ENCODE measurements around the gene PRKACA.
"Not testable (repeated sequence)": the region's sequence is repeated elsewhere in the genome, so short reads cannot be mapped to it uniquely, and the experiment has no call there.

The PRKACA gene

DNA sequence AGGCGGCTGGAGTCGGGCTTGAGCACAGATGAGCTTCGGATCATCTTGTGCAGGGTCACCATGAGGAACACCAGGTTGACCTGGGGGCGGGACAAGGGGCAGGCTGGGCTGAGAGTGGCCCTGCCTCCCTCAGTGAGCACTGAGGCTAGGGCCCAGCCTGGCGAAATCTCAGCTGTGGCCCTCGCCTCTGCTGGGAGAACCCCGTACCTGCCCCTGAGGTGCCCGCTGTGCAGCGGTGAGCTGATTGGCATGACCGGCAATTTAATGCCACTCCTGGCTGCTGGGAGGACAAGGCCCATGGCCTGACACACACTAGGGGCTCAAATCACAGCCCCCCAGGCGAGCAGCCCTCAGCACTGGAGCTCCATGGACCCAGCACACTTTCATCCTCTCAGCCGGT lies 38.6 kb upstream of the PRKACA start:
- H3K36me3 ChIP-seq (ENCODE audit: control insufficient read depth, insufficient read depth, low read length): peaks cover 26% of the 10 kb centered on the region
- H3K4me3 ChIP-seq (ENCODE audit: low read length): no peak overlapping the region
- H3K9ac ChIP-seq (ENCODE audit: low read length): no peak overlapping the region
- H3K27me3 ChIP-seq (ENCODE audit: control insufficient read depth, insufficient read depth, low read length): no peaks in the 10 kb centered on the region
- no peaks in the 10 kb centered on the region for H3K4me1 ChIP-seq (ENCODE audit: control insufficient read depth, insufficient read depth, low read length)
- no peak overlapping the region for H3K27ac ChIP-seq (ENCODE audit: low read depth, low read length)

DNA sequence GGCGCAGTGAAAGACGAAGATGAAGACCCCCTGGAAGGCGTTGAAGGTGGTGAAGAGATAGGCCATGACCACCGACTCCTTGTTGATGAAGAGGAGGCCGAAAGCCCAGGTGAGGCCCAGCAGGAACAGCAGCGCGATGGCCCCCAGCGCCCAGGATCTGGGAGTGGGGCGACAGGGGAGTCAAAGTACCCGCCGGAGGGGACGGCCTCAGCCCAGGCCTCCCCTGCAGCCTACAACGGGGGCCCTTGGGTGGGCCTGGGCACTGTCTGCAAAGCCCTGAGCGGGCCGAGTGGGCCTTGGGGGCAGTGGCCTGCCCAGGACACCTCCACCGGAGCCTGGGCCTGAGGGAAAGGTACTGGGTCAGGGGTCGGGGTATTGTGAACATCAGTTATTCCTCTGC lies 37.8 kb upstream of the PRKACA start:
- Histone ChIP-seq H3K9ac (ENCODE audit: low read length) (no peak overlapping the region), H3K4me1 (ENCODE audit: control insufficient read depth, insufficient read depth, low read length) (peaks cover 4% of the 10 kb centered on the region), H3K27me3 (ENCODE audit: control insufficient read depth, insufficient read depth, low read length) (no peaks in the 10 kb centered on the region), H3K36me3 (ENCODE audit: control insufficient read depth, insufficient read depth, low read length) (peaks cover 26% of the 10 kb centered on the region), H3K27ac (ENCODE audit: low read depth, low read length) (no peak overlapping the region), H3K4me3 (ENCODE audit: low read length) (no peak overlapping the region)

DNA sequence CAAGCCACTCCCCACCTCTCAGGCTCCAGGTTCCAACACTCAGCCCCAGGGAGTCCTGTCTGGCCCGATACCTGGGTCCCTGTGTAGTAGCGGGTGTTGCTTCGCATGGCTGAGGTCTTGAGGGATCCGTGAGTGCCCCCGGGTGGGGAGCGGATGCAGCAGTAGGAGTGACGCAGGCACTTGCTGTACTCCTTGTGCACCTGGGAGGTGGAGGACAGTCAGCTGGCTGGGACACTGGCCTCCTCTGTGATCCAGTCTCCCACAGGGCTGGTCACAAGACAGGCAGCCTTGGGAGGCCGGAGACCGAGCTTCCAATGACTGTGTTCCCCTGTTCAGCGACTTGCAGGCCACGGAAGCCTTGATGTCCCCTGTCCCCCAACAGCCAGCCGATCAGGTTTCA lies 35.2 kb upstream of the PRKACA start:
- Histone ChIP-seq H3K4me1 (ENCODE audit: control insufficient read depth, insufficient read depth, low read length) (peaks cover 20% of the 10 kb centered on the region), H3K27ac (ENCODE audit: low read depth, low read length) (no peak overlapping the region), H3K4me3 (ENCODE audit: low read length) (no peak overlapping the region), H3K9ac (ENCODE audit: low read length) (no peak overlapping the region), H3K27me3 (ENCODE audit: control insufficient read depth, insufficient read depth, low read length) (no peaks in the 10 kb centered on the region), H3K36me3 (ENCODE audit: control insufficient read depth, insufficient read depth, low read length) (peaks cover 21% of the 10 kb centered on the region)

DNA sequence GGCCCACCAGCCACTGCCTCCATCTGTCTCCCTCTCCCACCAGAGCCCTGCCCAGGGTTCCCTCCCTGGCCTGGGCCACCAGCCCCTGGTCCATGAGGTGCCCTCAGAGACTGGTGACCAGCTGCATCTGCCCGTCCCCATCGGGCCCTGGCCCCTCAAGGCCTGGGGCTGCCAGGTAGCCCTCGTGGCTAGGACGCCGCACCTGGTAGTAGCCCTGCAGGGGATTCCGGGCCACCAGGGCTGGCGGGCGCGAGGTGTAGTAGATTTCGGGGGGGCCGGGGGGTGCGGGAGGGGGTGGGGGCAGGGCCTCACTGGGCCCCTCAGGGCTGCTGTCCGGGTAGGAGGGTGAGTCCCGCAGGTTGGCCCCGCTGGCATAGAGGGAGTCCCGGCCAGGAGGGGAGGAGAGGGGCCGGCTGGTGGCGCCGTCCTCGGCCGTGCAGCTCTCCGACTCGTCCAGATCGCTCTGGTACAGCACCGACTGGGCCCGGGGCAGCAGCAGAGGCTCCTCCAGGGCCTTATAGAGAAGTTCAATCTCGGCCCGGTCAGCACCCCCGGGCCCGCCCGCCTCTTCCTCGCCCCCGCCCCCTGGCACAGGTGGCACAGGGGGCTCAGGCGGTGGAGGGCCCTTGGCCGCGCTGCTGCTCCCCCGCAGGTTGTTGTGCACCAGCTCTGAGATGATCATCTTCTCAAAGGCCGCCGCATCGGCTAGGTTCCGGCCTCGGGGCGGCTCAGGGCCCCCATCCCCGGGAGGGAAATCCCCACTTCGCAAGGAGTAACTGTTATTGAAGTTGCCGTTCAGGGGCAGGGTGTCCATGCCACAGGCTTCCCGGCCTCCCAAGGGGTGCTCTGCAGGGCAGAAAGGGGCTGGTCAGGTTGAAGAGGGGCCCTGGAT lies 33.5 kb upstream of the PRKACA start:
- no peak overlapping the region for H3K4me3 ChIP-seq (ENCODE audit: low read length)
- no peaks in the 10 kb centered on the region for H3K27me3 ChIP-seq (ENCODE audit: control insufficient read depth, insufficient read depth, low read length)
- peaks cover 20% of the 10 kb centered on the region for H3K4me1 ChIP-seq (ENCODE audit: control insufficient read depth, insufficient read depth, low read length)
- peaks cover 13% of the 10 kb centered on the region for H3K36me3 ChIP-seq (ENCODE audit: control insufficient read depth, insufficient read depth, low read length)
- H3K9ac ChIP-seq (ENCODE audit: low read length): no peak overlapping the region
- H3K27ac ChIP-seq (ENCODE audit: low read depth, low read length): peak overlapping the region; percentile 69

DNA sequence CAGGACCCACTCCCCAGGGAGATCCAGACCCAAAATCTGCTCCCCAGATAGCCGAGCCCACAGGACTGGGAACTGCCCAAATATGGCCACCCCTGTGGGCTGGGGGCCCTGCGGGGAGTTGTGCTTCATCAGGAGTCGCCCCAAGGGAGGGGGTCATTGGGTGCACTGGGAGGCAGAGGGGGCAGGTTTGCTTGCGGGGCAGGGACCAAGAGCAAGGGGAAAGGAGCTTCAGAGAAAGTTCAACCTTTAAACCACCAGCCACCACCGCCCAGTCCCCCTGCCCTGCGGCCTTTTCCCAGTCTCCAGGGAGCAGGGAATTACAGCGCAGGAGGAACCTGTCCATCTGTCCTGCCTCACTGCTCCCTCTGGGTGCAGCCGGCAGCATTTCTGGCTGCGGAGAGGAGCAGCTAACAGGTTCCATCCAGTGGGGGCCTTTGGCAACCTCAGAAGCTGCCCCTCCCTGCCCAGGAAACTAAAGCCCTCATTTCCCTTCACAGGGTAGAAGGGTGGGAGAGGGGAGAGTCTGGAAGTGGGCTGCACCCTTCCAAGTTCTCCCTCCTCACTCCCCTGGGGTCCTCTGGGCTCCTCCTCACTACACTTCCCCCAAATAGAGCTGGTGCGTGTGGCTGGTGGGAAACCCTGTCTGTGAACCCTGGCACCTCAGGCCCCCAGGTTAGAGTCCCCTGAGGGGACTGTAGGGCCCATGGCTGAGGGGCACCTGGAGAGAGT lies 32.6 kb upstream of the PRKACA start:
- no peaks in the 10 kb centered on the region for H3K27me3 ChIP-seq (ENCODE audit: control insufficient read depth, insufficient read depth, low read length)
- H3K4me1 ChIP-seq (ENCODE audit: control insufficient read depth, insufficient read depth, low read length): peaks cover 20% of the 10 kb centered on the region
- peak overlapping the region; percentile 45 for H3K4me3 ChIP-seq (ENCODE audit: low read length)
- H3K9ac ChIP-seq (ENCODE audit: low read length): no peak overlapping the region
- peaks cover 8% of the 10 kb centered on the region for H3K36me3 ChIP-seq (ENCODE audit: control insufficient read depth, insufficient read depth, low read length)
- H3K27ac ChIP-seq (ENCODE audit: low read depth, low read length): peak overlapping the region; percentile 69

DNA sequence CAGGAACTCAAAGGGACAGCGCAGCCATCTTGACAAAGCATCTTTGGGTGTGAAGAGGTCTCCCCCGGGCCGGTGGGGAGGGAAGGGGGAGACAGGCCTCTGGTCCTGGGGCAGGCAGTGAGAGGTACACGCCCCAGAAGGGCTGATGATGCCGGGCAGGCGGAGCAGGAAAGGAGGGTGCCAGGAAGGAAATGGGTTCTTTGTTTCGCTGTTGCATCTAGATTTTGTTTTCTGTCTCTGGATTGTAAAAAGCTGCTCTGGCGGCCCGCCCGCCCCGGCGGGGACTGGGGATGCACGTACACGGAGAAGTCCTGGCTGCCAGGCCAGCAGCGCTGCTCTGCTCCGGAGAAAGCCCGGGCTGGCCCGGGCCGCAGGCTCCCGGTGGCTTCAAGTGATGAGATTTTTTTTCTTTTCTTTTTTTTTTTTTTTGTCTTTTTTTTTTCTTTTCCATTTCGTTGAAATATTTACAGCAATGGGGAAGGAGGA lies 32.0 kb upstream of the PRKACA start:
- Histone ChIP-seq H3K27me3 (ENCODE audit: control insufficient read depth, insufficient read depth, low read length) (no peaks in the 10 kb centered on the region), H3K9ac (ENCODE audit: low read length) (no peak overlapping the region), H3K36me3 (ENCODE audit: control insufficient read depth, insufficient read depth, low read length) (peaks cover 8% of the 10 kb centered on the region), H3K4me3 (ENCODE audit: low read length) (peak overlapping the region; percentile 45), H3K27ac (ENCODE audit: low read depth, low read length) (peak overlapping the region; percentile 69), H3K4me1 (ENCODE audit: control insufficient read depth, insufficient read depth, low read length) (peaks cover 20% of the 10 kb centered on the region)

DNA sequence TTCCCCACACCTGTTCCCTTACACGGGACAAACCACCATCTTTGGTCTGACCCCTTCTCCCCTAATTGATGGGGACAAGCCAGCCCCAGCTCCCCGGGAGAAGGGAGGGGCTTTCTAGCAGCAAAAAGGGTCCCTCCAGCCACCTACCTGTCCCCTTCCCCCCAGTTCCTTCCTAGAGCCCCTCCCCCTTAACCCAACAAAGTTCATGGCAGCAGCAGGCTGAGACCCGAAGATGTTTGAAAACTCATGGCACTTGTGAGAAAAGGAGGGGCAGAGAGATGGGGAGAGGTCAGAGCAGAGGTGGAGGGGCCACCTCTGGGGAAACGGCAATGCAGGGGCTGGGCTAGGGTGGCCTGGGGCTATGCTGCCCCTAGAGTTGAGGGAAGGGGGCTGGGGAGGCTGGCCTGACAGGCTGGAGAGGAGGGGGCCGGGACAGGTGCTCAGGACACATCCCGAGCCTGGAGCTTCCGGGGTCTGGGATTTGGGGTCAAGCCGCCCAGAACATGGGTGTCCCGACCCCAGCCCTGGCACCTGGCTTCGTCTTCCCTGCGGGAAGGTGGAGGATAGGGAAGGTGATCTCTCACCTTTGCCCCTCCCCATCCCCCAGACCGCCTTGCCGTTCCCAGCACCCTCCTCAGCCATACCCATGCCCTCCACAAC lies 31.3 kb upstream of the PRKACA start:
- Histone ChIP-seq H3K4me3 (ENCODE audit: low read length) (peak overlapping the region; percentile 45), H3K36me3 (ENCODE audit: control insufficient read depth, insufficient read depth, low read length) (peaks cover 8% of the 10 kb centered on the region), H3K27ac (ENCODE audit: low read depth, low read length) (peak overlapping the region; percentile 69), H3K9ac (ENCODE audit: low read length) (no peak overlapping the region), H3K27me3 (ENCODE audit: control insufficient read depth, insufficient read depth, low read length) (no peaks in the 10 kb centered on the region), H3K4me1 (ENCODE audit: control insufficient read depth, insufficient read depth, low read length) (peaks cover 20% of the 10 kb centered on the region)

DNA sequence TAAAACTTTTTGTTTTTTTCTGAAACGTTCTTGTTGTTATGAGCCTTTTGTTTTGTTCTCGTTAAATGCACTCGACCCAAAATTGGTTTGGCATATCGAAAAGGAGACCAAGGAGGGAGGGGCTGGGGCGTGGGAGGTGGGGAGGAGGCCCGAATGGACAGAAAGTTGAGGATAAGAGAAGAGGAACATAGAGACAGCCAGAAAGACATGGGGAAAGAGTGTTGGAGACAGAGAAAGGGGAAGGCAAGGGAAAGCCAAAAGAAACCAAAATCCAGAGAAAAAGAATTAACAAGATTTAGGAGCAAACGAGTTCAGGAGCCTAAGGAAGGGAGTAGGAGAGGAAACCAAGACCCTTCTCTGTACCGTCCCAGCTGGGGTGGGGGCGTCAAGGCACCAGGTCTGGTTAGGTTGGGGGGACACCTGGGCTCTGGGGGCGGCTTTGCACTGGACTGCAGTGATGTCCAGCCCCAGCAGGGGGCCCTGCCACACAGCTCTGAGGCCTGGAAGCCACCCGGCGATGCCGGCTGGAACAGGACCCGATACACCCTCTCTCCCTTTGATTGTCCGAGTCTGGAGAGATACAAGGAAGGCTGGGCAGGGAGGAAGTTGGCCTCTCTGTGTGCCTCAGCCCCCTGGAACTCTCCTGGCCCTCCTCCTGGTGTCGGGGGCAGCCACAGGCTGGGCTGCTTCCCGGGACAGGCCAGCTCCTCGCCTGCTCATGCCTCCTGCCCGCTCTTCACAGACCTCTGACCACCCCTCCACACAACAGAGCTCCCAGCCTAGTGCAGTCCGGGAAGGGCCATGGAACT lies 30.4 kb upstream of the PRKACA start:
- Histone ChIP-seq H3K27ac (ENCODE audit: low read depth, low read length) (peak overlapping the region; percentile 29), H3K4me3 (ENCODE audit: low read length) (peak overlapping the region; percentile 32), H3K27me3 (ENCODE audit: control insufficient read depth, insufficient read depth, low read length) (no peaks in the 10 kb centered on the region), H3K36me3 (ENCODE audit: control insufficient read depth, insufficient read depth, low read length) (peaks cover 8% of the 10 kb centered on the region), H3K9ac (ENCODE audit: low read length) (no peak overlapping the region), H3K4me1 (ENCODE audit: control insufficient read depth, insufficient read depth, low read length) (peaks cover 20% of the 10 kb centered on the region)

DNA sequence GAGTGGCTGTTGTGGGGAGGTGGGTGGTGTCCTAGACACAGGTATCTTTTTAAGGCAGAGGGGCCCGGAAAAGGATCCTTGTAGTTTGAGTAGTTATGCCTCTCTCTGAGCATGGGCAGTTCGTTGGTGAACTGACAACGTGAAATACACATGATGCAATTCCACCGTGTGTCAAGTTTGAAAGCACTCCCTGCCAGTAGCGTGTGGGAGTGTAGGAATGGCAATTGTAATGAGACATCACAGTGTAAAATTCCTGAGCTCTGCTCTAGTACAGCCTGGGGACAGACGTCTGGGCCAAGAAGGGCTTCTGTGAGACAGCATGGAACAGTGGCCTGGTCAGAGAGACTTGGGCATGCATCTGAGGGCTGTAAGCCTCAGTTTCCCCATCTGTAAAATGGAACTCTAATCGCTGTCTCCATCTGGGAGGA lies 29.2 kb upstream of the PRKACA start:
- Histone ChIP-seq H3K36me3 (ENCODE audit: control insufficient read depth, insufficient read depth, low read length) (no peaks in the 10 kb centered on the region), H3K27ac (ENCODE audit: low read depth, low read length) (no peak overlapping the region), H3K4me3 (ENCODE audit: low read length) (no peak overlapping the region), H3K27me3 (ENCODE audit: control insufficient read depth, insufficient read depth, low read length) (no peaks in the 10 kb centered on the region), H3K9ac (ENCODE audit: low read length) (no peak overlapping the region), H3K4me1 (ENCODE audit: control insufficient read depth, insufficient read depth, low read length) (peaks cover 20% of the 10 kb centered on the region)

DNA sequence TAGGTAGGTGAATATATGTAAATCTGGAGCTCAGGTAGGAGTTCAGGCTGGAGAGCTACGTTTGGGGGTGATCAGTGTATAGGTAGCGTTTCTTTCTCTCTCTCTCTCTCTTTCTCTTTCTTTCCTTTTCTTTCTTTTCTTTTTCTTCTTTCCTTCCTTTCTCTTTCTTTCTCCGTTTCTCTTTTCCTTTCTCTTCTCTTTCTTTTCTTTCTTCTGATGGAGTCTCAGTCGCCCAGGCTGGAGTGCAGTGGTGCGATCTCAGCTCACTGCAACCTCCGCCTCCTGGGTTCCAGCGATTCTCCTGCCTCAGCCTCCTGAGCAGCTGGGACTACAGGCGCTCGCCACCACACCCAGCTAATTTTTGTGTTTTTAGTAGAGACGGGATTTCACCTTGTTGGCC lies 28.6 kb upstream of the PRKACA start:
- not testable (repeated sequence) for H3K4me3 ChIP-seq (ENCODE audit: low read length); H3K9ac ChIP-seq (ENCODE audit: low read length); H3K36me3 ChIP-seq (ENCODE audit: control insufficient read depth, insufficient read depth, low read length); H3K27ac ChIP-seq (ENCODE audit: low read depth, low read length); H3K27me3 ChIP-seq (ENCODE audit: control insufficient read depth, insufficient read depth, low read length)
- H3K4me1 ChIP-seq (ENCODE audit: control insufficient read depth, insufficient read depth, low read length): peaks cover 20% of the 10 kb centered on the region

DNA sequence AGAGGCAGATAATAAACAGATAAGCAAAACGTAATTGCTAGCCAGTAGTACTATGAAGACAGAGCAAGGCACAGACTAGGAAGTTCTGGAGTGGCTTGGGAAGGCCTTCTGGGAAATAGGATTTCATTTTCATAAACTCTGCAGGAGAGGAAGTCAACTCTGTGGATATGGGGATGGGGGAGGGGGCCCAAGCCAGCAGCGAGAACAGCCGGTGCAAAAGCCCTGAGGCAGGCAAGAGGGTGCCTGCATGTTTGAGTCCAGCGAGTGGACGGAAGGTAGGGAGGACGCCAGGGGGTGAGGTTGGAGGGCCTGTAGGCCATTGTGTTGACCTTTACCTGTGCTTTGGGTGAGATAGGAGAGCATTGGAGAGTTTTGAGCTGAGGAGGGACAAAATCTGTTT lies 27.8 kb upstream of the PRKACA start:
- no peaks in the 10 kb centered on the region for H3K27me3 ChIP-seq (ENCODE audit: control insufficient read depth, insufficient read depth, low read length)
- H3K36me3 ChIP-seq (ENCODE audit: control insufficient read depth, insufficient read depth, low read length): no peaks in the 10 kb centered on the region
- peaks cover 17% of the 10 kb centered on the region for H3K4me1 ChIP-seq (ENCODE audit: control insufficient read depth, insufficient read depth, low read length)
- no peak overlapping the region for H3K9ac ChIP-seq (ENCODE audit: low read length)
- H3K27ac ChIP-seq (ENCODE audit: low read depth, low read length): no peak overlapping the region
- H3K4me3 ChIP-seq (ENCODE audit: low read length): no peak overlapping the region
